ENCODE data around the gene CPN2. TPM values are rescaled to one million over a fixed set of nuclear protein-coding genes. Genes with fewer than 3 reads are reported as not detected.

Gene CPN2
- total and polyA plus RNA-seq, 2 of the 13 experiments (the other 11 are each of a cell fraction or from before 2014, with no cell fraction given): 26.7 to 27.7 TPM

DNA sequence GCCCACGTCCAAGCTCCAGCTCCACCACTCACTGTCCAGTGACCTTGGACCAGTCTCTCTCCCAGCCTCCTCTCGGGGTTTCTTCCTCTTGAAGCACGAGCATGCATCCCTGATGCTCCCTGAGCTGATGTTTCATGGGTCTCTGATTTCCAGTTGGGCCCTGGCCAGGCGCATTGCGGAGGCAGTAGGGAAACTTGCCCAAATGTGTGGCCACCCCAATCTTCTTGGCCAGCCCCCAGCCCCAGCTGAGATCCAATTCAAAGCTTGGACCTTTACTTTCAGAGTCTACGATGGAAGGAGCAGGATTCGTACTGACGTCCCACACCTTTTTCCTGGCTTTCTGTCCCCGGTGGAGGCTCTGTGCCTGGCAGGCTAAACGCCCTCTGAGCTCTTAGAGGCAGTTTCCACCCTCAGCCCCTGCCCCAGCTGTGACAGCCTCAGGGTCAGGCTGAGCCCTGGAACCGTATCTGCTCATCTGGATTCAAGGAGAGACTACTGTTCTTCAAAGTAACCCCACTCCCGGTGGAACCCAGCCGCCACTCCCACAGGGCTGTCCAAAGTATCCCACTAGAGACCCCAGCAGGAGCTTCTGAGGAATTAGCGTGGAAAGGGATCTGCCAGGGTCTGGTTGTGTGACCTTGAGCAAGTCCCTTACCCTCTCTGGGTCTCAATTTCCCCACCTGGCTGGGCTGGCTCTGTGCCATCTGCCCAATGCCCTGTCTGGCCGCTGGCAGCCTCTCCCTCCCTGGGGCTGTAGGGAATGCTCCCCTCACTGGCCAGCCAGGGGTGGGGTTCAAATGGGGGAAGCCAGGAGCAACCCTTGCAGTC lies 37.4 kb downstream of the CPN2 start:
- BruUV-seq (replicated peaks): no TSS peak
- DNase-seq (ENCODE audit: low spot score): no peak
- CTCF ChIA-PET (ENCODE audit: low intra/inter-chr PET ratio, low total read pairs): no interaction called here

More for the DNA sequence above, 37.4 kb downstream of the CPN2 start:
- Histone ChIP-seq H3K9ac (ENCODE audit: insufficient read depth, low read depth, low read length) (no peak overlapping the region), H3K9me3 (ENCODE audit: low read length) (peaks cover 4% of the 10 kb centered on the region; the same call in 1 of the 2 replicates), H4K20me1 (ENCODE audit: insufficient read depth, low read length) (no peaks in the 10 kb centered on the region), H3K4me3 (replicated peaks in 1 of 3; ENCODE audit: insufficient read depth in 1 of 3, low read depth in 2 of 3, low read length in 3 of 3) (no peak overlapping the region), H3K36me3 (replicated peaks in 1 of 2; ENCODE audit: control insufficient read depth in 1 of 2, insufficient read depth in 2 of 2, low read length in 2 of 2) (no peaks in the 10 kb centered on the region), H3K27me3 (ENCODE audit: control insufficient read depth in 1 of 2, insufficient read depth in 2 of 2, low read length in 2 of 2) (peaks cover 2 to 32% of the 10 kb centered on the region in 2 experiments; a peak in 4 of 5 replicates), H3K4me1 (ENCODE audit: insufficient read depth, low read length) (peaks cover 45% of the 10 kb centered on the region), H3K79me2 (ENCODE audit: insufficient read depth, low read length) (no peaks in the 10 kb centered on the region), H3K4me2 (ENCODE audit: low read depth, low read length) (no peak overlapping the region), H2AFZ (ENCODE audit: low read length) (no peak overlapping the region), H3K27ac (ENCODE audit: extremely low read length, insufficient read depth, low read length) (no peak overlapping the region)
- FAIRE-seq: no peak
- in situ Hi-C loops (cut with HindIII; ENCODE audit: extremely low pct_ligation_motif_present, low pct_unique_long_range_greater_than_20kb) (loop anchor here (10.0 to 25.0 kb wide), 2 partner anchors 149 to 651 kb away; no protein-coding TSS in a partner anchor), intact Hi-C loops (cut with micrococcal nuclease; ENCODE audit: unreplicated experiment) (loop anchor here (2.0 to 10.0 kb wide), 2 partner anchors 239 to 531 kb away; no protein-coding TSS in a partner anchor)
- 33% methylated on average over 11 of the region's 15 CpGs for WGBS (ENCODE audit: low lambda C conversion rate)
- TF ChIP-seq ZHX1 (CRISPR knock-in tag; IDR thresholded peaks at IDR 0.05; ENCODE audit: low read depth) (no peak), PATZ1 (CRISPR knock-in tag; IDR thresholded peaks at IDR 0.05) (no peak), ZNF3 (CRISPR knock-in tag; IDR thresholded peaks at IDR 0.05) (no peak), ELF4 (CRISPR knock-in tag; IDR thresholded peaks at IDR 0.05; ENCODE audit: borderline replicate concordance) (no peak), CCAR2 (optimal IDR thresholded peaks at IDR 0.05; ENCODE audit: low read depth, low read length) (no peak), FOXK2 (IDR thresholded peaks at IDR 0.05) (no peak), SOX13 (IDR thresholded peaks at IDR 0.05) (no peak), SOX13 (CRISPR knock-in tag; conservative IDR thresholded peaks at IDR 0.05 in 1 of 2, IDR thresholded peaks at IDR 0.05 in 1 of 2) (no peak), ZSCAN29 (CRISPR knock-in tag; conservative IDR thresholded peaks at IDR 0.05) (no peak), FOXA1 (IDR thresholded peaks at IDR 0.05) (no peak), FOXA1 (CRISPR knock-in tag; IDR thresholded peaks at IDR 0.05) (no peak), TAF1 (CRISPR knock-in tag; IDR thresholded peaks at IDR 0.05) (no peak), EZH2 (conservative IDR thresholded peaks at IDR 0.05; ENCODE audit: low read depth, low read length) (no peak), MATR3 (CRISPR knock-in tag; IDR thresholded peaks at IDR 0.05) (no peak), MYC (CRISPR knock-in tag; IDR thresholded peaks at IDR 0.05; ENCODE audit: borderline replicate concordance) (no peak), NR2F6 (IDR thresholded peaks at IDR 0.05) (no peak), NR2F6 (CRISPR knock-in tag; IDR thresholded peaks at IDR 0.05) (no peak), POLR2AphosphoS5 (IDR thresholded peaks at IDR 0.05; ENCODE audit: low read depth, low read length) (no peak), ZNF121 (CRISPR knock-in tag; IDR thresholded peaks at IDR 0.05) (no peak)
- TF ChIP-seq, protein P1, sequence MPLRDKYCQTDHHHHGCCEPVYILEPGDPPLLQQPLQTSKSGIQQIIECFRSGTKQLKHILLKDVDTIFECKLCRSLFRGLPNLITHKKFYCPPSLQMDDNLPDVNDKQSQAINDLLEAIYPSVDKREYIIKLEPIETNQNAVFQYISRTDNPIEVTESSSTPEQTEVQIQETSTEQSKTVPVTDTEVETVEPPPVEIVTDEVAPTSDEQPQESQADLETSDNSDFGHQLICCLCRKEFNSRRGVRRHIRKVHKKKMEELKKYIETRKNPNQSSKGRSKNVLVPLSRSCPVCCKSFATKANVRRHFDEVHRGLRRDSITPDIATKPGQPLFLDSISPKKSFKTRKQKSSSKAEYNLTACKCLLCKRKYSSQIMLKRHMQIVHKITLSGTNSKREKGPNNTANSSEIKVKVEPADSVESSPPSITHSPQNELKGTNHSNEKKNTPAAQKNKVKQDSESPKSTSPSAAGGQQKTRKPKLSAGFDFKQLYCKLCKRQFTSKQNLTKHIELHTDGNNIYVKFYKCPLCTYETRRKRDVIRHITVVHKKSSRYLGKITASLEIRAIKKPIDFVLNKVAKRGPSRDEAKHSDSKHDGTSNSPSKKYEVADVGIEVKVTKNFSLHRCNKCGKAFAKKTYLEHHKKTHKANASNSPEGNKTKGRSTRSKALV (CRISPR knock-in tag; IDR thresholded peaks at IDR 0.05): no peak
- POLR2A ChIA-PET: no interaction called here
- peak; percentile 15; the same call in 2 of the 3 replicates for ATAC-seq
